ENCODE measurements around the gene SEC16A.

SEC16A gene

DNA sequence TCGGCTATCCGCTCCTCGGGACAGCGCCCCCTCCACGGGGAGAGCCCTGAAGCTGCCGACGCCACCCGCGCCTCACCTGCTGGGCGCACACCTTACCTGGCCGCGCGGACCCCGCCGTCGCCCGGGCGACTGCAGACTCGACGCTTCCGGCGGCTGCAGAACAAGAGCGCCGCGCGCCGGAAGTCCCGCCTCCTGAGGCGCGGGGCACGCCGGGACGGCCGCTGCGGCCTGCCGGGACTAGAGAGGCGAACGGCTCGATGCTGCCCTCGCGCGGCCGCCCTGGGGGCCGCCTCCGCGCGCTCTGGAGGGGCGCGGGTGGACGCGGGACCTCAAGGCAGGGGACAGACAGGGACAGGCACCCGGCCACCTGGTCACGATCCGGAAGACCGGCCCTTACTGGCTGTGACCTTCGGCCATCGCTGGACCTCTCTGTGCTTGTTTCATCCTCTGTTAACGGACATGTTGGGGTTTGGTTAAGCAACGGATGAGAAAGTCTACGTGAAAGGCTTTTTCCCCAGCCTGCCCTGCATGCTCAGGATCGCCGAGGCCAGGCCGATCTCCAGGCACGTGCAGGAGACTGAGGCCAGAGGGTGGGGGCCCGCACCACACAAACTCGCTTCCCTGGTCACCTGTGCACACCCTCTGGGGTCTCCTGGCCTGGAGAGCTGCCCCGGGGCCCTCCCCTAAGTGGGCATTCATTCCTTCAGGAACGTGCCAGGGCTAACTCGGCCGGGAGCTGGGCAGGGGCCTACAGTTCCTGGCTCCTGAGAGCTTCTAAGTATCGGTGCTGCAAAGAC, 82.6 kb downstream of the SEC16A start, which contains the start of gene SNAPC4:
TSS of gene SNAPC4 (minus strand) at position 133 of the 797 bp plus-strand sequence. CDS start 1,742 bp downstream, outside the sequence.
- ATAC-seq = peak; percentile 71
- peak; percentile 93 for DNase-seq

DNA sequence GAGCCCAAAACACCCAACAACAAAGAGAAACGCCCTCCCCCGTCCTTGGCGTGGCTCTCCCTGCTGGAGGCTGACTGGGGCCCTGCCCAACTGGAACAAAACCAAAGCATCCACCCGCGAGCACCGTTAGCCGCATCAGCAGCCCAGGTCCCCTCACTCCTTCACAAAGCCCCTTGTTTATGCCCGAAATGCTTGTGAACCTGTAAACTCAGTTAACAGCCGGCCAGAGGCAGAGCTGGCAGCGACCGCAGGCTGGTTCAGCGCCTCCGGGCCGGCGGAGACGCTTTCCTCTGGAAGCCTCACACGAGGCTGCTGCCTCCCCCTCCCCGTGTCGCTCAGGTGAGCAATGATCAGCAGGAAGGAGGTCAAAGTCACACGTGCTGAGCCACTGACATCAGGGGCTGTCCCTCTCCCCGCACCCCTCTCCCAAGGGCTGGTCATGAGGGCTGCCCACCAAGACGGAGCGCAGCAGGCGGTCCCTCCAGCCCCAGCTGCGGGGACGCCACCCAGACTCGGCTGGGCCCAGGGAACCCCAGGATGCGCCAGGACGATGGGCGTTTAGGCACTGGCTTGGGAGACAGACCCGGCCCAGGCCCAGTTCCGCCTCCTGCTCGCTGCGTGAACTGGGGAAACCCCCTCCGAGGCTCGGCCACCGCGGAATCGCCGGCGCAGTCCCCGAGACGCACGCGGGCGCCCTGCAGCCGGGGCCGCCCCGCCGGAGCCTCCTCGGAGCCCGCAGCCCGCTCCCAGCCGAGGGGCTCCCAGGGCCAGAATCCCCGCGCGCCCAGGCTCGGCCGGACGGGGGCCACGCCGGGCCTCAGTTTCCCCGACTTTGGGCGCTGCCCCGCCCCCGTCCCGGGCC, 83.4 kb downstream of the SEC16A start:
- ATAC-seq (peak; percentile 20), DNase-seq (peak; percentile 60)

DNA sequence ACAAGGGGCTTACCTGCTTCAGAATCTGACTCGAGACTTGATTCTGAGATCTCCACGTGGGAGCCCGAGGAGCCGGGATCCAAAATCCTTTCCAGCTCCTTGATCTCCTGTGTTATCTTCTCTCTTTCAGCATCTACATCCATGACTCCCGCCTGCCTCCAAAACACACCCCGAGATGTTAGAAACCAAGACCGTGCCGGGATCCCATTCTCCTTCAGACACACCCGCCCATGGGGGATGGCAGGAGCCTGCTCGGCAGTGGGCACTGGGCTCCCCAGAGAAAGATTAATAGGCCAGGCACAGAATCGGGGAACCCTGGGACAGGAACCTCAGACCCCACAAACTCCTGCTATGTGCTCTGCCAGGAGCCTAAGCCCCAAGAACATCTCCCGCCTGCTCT, 84.6 kb downstream of the SEC16A start:
- DNase-seq (no peak), ATAC-seq (no peak)

DNA sequence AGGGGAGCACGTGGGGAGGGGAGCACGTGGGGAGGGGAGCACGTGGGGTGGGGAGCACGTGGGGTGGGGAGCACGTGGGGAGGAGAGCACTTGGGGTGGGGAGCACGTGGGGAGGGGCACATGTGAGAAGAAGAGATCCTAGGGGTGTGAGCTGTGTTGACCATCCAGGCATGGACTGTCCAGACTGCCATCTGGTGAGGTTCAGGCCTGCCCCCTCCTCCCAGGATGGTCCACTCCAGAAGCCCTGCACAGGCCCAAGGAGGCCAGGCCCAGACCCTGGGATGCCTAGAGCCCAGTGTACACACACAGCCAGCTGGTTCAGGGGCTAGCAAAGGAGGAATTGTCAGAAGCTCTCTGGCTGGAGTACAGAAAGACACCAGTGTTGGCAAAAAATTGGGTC, 85.2 kb downstream of the SEC16A start:
- DNase-seq (no peak), ATAC-seq (no peak)

DNA sequence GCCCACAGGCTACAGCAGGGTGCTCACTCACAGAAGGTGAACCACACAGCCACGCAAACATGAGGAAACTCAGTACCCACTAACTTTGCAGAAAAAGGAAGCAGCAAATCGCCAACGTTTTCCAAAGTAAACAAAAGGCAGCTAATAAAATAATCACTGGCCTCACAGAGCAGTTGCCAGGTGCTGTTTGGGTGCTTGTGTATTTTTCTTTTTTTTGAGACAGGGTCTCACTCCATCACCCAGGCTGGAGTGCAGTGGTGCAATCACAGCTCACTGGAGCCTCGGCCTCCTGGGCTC, 86.7 kb downstream of the SEC16A start:
- ATAC-seq = no peak
- DNase-seq = no peak

DNA sequence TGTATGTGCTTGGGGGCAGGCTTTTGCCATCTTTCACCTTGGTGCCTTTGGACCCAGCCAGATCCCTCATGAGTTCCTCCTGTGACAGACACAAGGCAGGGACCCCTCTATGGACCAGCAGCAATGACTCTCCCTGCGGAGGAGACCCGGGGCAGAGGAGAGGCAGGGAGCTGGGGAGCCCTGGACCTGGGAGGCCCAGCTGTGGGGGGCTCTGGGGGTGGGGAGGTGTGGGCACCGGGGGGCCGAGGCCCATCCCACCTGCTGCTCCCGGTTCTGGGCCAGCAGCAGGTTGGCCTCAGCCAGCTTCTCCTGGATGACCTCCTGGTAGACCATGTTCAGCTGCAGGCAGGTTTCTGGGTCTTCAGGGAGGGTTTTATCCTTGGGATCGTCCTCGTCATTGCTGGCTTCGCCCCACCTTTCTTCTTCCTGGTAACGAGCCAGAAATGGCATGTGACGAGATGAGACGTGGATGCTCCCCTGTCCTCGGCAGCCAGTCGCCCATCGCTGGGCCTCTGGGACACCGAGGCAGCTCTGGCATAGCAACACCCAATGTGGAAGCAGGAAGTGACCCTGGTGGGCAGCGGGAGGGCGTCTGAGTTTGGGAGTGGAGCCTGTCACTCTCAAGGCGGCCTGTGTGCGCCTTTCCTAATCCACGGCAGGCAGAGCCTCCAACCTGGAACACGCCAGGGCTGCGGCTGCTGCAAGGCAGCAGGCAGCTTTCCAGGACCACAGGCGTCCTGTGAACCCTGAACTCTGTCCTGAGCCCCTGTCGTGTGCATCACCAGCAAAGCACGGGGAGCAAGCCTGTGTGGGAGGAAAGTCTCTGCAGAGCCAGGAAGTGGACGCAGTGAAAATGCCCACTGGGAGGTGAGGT, 87.3 kb downstream of the SEC16A start:
- no peak for DNase-seq
- ATAC-seq = no peak

DNA sequence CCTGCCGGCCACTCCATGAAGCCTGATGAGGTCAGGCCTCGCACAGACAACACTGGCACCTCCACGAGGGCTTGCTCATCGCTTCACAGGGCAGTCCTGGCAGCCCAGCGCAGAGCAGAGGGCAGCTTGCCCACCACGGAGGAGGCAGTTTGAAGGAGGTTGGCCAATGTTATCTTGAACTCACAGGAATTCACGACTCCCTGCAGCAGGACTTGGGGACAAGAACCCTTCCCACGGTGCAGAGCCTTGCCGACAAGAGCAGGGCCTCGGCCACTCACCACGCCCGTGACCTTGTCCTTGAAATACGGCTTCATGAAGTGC, 87.9 kb downstream of the SEC16A start:
- ATAC-seq (no peak), DNase-seq (no peak)

DNA sequence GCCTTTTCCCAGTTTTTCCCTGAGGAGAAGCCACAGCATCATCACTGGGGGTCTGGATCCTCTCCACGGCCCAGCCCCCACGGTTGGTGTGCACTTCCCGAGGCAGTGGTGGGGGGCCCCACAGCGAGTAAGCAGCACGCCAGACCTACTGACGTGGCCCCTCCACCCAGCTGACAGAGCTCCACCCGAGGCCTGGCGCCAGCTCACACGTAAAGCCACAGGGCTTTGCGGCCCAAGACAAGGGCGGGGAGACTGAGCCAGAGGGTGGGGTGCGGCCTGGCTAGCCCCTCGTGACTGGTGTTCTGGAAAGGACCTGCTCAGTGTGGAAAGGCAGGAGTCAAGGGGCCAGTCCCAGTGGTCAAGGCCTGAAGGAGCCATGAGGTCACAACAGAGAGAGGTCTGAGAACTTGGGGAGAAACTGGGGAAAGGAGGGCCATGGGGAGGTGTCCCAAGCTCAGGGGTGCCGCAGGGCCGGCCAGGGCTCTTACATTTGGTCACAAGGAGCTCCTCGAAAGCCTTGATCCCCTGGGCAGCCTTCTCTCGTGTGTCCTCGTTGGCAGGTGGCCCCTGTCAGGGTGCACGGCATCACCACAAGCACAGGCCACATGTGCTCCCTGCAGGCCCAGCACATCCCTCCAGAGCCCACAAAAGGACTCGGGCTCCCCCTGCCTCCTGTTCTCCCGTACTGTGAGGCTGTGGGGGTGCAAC, 88.4 kb downstream of the SEC16A start:
- ATAC-seq (no peak), DNase-seq (no peak)

DNA sequence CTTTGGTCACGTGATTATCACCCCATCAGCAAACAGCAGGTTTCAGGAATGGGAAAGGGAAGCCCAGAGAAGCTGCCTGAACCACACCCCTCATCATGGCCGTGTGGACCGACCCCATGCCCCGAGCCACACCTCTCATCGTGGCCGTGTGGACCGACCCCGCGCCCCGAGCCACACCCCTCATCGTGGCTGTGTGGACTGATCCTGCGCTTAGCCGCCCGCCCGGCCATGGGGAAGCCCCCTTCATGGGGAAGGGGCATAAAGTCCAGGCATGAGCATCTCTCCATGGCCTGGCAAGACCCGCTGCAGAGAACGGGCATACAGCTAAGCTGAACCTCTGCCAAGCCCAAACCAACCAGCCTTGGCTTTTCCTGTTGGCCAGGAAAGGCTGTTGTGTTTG, 89.3 kb downstream of the SEC16A start:
- DNase-seq (no peak), ATAC-seq (no peak)

DNA sequence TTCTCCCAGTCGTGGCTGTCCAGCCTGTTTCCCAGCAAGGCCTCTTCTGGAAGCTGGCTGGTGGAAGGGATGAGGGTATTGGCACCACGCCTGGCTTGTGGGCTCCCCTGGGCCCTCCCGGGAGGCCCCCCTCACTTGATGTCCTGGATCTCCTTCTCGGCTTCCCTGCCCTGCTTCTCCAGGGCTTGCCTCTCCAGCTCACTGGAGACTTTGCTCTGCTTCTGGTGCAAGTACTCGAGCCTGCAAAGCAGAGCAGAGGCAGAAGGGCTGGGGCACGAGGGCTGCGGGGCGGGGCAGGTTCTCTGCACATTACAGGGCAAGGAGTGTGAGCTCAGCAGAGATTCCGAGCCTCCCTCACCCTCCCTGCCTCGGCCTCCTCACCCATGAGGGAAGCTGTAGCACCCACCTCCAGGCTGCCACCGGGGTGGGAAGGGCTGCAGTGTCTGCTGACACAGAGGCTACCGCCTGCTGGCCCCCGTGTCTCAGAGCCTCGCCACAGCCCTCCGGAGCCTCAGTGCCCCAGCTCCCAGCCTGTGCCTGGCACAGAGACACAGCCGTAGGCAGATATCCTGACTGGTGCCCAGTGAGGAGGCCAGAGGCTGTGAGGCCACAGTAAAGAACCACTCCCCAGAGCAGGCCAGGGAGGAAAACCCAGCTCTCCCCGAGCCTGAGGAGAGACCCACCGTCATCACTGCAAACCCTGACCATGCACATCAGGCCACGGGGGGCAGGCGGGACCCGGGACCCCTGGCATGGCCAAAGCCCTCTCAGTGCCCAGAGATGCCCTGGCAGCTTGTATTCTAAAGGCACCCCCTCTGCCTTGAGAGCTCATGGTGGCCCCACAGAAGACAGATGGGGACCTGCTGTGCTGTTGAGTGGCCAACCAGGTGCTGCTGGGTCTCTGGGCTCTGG, 90.0 kb downstream of the SEC16A start:
- DNase-seq = no peak
- ATAC-seq = peak; percentile 29

DNA sequence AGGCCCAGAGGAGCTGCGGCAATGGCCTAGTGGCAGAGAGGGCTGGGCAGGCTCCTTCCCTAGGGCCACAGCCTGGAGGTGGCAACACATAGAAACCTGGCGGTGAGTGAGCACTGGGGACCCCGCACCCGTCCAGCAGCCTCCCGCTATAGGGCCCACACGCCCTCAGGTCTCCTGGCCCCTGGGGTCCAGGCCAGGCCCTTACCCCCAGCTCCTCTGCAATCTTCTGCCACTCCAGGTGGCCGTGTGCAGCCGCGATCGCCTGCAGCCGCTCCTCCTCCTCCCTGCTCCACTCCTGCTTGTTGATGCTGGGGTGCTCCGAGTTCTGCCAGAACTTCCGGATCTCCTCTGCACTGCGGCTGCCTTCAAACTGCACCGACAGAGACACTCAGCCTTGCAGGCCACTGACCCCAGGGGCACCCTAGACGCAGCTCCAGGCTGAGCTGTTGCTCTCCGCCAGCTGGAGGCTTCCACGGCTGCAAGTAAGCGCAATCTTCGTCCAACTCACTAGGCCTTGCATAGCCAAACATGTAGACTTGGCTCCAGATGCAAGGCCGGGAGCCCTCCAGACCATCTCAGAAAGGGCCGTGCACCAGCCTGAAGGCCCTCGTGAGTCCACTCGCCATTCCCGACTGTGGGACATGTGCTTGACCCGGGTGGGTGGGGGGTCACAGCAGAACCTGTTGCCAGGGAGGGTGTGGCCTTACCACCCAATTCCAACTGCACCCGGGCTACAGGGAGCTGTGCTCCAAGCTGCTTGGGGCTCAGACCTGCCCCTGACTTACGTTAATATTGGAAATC, 90.9 kb downstream of the SEC16A start:
- DNase-seq = no peak
- ATAC-seq = no peak

All from stimulated activated naive CD8-positive, alpha-beta T cell treated with anti-CD3 and anti-CD28 coated beads, Interleukin-15, Interleukin-2, amounts not matched to agents 100 U/mL and 50 U/mL, for 24 hours (primary cell).